HG02759 (cell line): Measurements from ENCODE around the gene ACVR2A.

Source experiments
- ATAC-seq: cut with Tn5 transposase; IDR thresholded peaks from one replicate; pipeline ENCODE4 v1.9.1; 2021; ENCODE audit warnings: mild to moderate bottlenecking, moderate library complexity; ENCODE audit not compliant: unreplicated experiment

The ACVR2A gene

GRCh38 chr2:147844697-147845410 lies at the start of gene ACVR2A:
Gene ACVR2A (plus strand): TSS chr2:147845029. CDS start chr2:147845153, 124 bp downstream.
- ATAC-seq, result peak; percentile 53

GRCh38 chr2:147800316-147800715 lies 44.5 kb upstream of the ACVR2A start:
- no peak for ATAC-seq

DNA sequence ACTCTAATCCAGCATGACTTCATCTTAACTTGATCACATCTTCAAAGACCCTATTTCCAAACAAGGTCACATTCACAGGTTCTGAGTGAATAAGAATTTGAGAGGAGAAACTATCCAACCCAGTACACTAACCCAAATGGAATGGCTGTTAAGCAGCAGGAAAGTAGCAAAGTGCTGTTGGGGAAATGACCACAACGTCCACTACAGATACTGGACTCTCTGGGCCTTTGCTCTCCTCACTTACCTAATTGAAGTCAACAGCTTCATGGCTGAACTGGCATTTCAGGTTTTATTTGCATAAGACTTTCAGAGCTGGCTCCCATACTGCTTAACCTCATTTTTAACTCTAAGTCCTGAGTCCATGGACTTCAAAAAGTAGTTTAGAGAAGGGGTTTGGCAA lies 38.0 kb upstream of the ACVR2A start:
- no peak for ATAC-seq

- ATAC-seq, result no peak
These were observed 36.3 kb upstream of the ACVR2A start for GRCh38 chr2:147808520-147808919.

- ATAC-seq, result no peak
These were observed 33.7 kb upstream of the ACVR2A start for GRCh38 chr2:147810883-147811765.

DNA sequence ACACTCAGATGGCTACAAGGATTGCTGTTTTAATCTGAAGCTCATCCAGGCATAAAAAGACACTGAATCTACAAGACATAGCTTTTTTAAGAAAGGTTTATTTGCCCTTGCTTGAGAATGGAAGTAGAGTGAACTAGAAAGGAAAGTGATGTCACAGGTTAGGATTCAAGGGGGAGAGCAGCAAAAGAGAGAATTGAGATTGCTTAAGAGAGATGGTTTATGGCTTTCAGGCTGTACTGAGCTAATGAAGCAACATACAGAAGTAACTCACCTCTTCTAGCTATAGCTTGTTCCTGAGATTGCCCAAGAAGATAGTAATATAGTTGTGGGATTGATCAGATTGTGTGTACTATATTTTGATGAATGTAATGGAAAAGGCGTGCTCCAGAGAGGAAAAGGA lies 26.1 kb upstream of the ACVR2A start:
- ATAC-seq, result no peak

DNA sequence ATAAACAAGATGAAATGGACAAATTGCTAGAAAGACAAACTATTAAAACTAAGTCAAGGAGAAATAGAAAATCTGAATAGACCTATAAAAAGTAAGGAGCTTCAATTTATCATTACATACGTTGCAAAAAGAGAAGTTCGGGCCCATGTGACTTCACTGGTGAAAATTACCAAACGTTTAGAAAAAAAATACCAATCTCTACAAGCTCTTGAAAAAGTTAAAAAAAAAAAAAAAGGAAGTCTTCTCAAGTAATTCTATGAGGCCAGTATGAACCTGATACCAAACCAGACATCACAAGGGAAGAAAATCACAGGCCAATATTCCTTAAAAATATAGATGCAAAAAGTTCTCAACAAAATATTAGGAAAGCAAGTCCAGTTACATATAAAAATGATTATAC lies 20.2 kb upstream of the ACVR2A start:
- ATAC-seq, result no peak

DNA sequence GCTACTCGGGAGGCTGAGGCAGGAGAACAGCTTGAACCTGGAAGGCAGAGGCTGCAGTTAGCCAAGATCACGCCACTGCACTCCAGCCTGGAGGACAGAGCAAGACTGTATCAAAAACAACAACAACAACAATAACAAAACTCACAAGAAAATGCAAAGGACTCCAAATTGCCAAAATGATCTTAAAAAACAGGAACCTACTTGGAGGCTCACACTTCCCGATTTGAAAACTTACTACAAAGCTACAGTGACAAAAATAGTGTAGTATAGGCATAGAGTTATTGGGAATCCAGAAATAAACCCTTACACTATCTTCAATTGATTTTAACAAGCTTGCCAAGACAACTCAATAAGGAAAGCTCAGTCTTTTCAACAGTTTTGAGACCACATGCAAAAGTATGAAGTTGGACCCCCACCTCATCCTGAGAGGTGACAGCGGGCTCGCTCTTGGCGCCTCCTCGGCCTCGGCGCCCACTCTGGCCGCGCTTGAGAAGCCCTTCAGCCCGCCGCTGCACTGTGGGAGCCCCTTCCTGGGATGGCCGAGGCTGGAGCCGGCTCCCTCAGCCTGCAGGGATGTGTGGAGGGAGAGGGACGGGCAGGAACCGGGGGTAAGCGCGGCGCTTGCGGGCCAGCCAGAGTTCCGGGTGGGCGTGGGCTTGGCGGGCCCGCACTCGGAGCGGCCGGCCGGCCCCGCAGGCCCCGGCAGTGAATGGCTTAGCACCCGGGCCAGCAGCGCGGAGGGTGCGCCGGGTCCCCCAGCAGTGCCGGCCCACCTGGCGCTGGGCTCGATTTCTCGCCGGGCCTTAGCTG lies 18.3 kb upstream of the ACVR2A start:
- ATAC-seq, result no peak

GRCh38 chr2:147827088-147827375 lies 17.8 kb upstream of the ACVR2A start:
- ATAC-seq, result no peak

- ATAC-seq, result no peak
These were observed 15.7 kb upstream of the ACVR2A start for GRCh38 chr2:147829106-147829505.

DNA sequence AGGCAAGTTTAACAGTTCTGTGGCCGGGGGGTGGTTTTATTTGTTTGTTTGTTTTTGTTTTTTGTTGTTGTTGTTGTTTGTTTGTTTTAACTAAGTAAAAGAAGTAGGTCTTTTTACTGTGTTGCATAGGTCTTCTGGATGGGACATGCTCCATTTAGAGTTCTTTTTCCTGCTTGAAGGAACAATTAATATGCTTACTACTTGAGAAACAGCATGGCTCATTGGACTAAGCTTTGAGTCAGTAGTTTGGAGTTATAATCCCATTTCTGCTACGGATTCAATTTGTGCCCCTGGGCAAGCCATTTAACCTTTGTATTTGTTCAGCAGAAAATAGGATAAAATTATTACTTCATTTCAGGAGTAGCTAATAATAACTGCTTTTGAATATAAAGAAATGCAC lies 8.7 kb upstream of the ACVR2A start:
- no peak for ATAC-seq

GRCh38 chr2:147843391-147843863 lies 1.4 kb upstream of the ACVR2A start:
- ATAC-seq, result no peak

DNA sequence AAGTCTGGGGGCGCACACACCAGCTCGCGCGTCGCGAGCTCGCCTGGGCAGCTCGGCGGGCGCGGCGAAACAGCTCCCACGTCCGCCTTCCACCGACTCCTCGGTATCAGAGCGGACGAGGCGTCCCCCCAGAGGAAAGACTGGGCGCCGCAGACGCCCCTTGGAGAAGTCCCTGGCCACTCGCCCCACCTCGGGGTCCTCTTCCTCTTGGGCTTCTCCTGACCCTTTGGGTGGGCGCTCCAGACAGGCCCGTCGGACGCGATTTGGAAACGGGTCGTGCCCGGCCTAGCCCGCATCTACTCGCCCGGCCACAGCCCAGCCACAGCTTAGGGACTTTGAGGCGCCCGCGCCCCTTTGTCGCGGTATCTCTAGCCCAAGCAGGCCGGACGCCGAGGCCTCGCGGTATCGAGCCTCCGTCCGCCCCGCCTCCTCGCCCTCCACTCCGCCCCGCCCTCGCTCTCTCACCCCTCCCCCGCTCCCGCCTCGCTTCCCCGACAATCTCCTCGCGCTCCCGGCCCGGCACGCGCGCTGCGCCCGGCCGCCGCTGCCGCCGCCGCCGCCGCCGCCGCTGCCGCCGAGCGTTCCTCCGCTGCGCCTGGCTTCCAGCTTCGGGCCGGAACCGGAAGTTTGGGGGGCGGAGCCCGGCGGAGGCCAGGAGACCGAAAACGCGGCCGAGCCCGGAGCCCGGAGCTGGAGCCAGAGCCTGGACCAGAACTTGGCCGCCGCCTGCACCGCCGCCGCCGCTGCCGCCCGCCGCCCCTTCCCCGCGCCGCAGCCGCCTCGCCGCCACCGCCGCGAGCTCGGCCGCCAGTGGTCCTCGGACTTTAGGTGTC lies 749 bp upstream of the ACVR2A start:
- peak; percentile 91 for ATAC-seq

DNA sequence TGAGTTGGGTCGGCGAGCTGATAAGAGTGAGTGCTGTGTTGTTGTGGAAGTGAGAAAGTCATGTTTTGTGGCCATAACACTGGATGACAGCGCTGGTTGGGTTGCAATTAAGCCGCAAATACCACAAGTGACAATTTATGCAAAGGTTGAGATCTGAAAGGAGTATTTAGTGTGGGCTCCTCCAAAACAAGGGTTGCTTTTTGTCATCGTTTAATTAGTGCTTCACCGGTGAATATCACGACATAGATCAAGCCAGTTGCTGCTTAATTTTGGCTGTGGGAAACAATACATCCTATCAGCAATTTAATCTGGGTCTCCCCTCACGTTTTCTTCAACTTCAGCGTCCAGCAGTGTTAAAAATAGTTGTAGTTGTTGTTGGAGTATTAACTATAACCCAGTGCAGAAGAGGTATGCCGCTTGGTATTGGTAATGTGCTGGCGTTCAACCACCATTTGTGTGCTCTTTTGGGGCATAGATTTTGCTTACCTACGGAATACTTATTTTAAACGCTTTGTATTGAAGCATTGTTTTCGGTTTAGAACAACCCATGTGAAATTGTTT lies 662 bp downstream of the ACVR2A start:
- ATAC-seq, result peak; percentile 30

- ATAC-seq, result no peak
These were observed 1.7 kb downstream of the ACVR2A start for GRCh38 chr2:147846412-147847081.

DNA sequence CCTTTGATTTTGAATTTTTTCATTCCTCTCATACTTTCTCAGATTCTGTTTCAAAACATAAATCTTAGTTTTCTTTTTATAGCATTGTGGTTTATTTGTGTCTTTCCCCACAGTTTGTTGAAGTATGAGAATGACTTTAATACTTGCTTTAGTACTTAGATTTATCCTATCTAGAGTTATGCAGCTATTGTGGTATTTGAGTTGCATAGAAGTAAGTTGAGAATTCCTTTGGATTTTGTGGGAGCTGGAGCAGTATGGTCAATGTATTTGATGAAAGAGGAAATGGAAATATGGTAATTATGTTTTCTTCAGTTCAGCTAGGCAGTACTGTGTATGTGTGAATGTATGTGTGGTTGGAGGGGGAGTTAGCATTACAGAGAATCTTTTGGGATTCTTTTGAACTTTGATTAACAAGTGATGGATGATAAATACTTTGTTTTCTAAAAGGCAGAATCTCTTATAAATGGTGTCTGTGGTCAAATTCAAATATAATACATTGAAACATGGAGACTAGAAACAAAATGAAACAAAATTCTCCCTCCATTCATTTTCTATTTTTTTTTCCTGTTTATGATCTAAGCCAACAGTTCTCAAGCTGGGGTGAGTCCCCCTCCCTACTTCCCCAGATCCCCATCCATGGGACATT lies 3.0 kb downstream of the ACVR2A start:
- ATAC-seq, result no peak

GRCh38 chr2:147850838-147851237 lies 6.0 kb downstream of the ACVR2A start:
- no peak for ATAC-seq

DNA sequence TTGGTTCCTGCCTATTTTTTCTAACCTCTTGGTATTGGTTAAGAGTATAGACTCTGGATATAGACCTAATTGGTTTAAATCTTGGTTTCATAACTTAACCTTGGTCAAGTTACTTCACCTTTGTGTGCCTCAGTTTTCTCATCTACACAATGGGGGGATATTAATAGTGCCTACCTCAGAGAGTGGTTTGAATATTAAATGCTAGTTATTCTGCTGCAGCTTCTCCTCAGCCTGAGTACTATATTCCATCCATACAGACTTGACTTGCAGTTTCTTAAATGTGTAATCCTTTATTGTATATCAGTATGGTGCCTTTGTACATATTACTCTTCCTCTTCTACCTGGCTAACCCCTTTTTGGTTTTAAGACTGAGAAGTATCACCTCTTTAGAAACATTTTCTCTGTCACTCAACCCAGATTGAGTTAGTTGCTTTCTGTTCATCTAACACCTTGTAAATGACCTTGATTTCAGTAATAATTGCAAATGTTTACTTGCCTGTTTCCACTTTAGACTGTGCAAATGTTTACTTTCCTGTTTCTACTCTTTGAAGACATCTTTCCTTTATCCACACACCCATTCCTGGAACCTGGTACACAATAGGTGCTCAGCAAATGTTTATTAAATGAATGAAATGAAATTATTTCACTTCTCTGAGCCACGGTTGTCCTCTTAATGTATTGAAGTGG lies 6.6 kb downstream of the ACVR2A start:
- ATAC-seq, result no peak
